Measurements from ENCODE around the gene FRMD1.

FRMD1 gene

GRCh38 chr6:168070804-168071203 lies 8.2 kb downstream of the FRMD1 start (continued):
- TF ChIP-seq ATF2 (tag by site-specific recombination; IDR thresholded peaks at IDR 0.05; ENCODE audit: low read depth) (no peak), SCRT1 (tag by site-specific recombination; IDR thresholded peaks at IDR 0.05; ENCODE audit: borderline replicate concordance) (peak; percentile 71)

- no peak for TF ChIP-seq ZNF621 (tag by site-specific recombination; IDR thresholded peaks at IDR 0.05)
- no peak for TF ChIP-seq ZNF311 (tag by site-specific recombination; IDR thresholded peaks at IDR 0.05; ENCODE audit: borderline replicate concordance)
- no peak for TF ChIP-seq MEIS1 (CRISPR knock-in tag; IDR thresholded peaks at IDR 0.05; ENCODE audit: borderline replicate concordance)
- no peak for TF ChIP-seq ZNF148 (tag by site-specific recombination; IDR thresholded peaks at IDR 0.05; ENCODE audit: borderline replicate concordance)
- no peak for TF ChIP-seq ZNF558 (tag by site-specific recombination; IDR thresholded peaks at IDR 0.05)
- no peak for TF ChIP-seq ZNF677 (tag by site-specific recombination; IDR thresholded peaks at IDR 0.05)
- no peak for TF ChIP-seq ZNF76 (tag by site-specific recombination; IDR thresholded peaks at IDR 0.05; ENCODE audit: borderline replicate concordance, low read depth)
- TF ChIP-seq ZNF610 (tag by site-specific recombination; IDR thresholded peaks at IDR 0.05; ENCODE audit: borderline replicate concordance), result no peak
- TF ChIP-seq ZNF596 (tag by site-specific recombination; IDR thresholded peaks at IDR 0.05), result no peak
- TF ChIP-seq YY1 (tag by site-specific recombination; IDR thresholded peaks at IDR 0.05), result no peak
- TF ChIP-seq ZNF529 (tag by site-specific recombination; IDR thresholded peaks at IDR 0.05; ENCODE audit: insufficient replicate concordance), result no peak
- Histone ChIP-seq H3K36me3 (ENCODE audit: control insufficient read depth in 2 of 2, insufficient read depth in 1 of 2, low read length in 2 of 2) (no peaks in the 10 kb centered on the region), H3K27ac (ENCODE audit: extremely low read depth, low read depth, low read length) (no peak overlapping the region), H3K4me1 (ENCODE audit: control insufficient read depth, insufficient read depth, low read length) (no peaks in the 10 kb centered on the region), H3K9me3 (ENCODE audit: control insufficient read depth, insufficient read depth, low read depth, low read length) (no peaks in the 10 kb centered on the region), H3K4me3 (ENCODE audit: low read depth, low read length) (no peak overlapping the region)
- CTCF ChIA-PET, result interaction anchor here (0.5 to 0.6 kb wide), 2 partner anchors 159 to 270 kb away, joined by 3 to 4 read pairs; no protein-coding TSS in a partner anchor
- POLR2A ChIA-PET, result no interaction called here
Observed at GRCh38 chr6:168067081-168067759, 11.8 kb downstream of the FRMD1 start.

- Histone ChIP-seq H3K27ac (ENCODE audit: extremely low read depth, low read depth, low read length) (no peak overlapping the region), H3K36me3 (ENCODE audit: control insufficient read depth in 2 of 2, insufficient read depth in 1 of 2, low read length in 2 of 2) (no peaks in the 10 kb centered on the region), H3K9me3 (ENCODE audit: control insufficient read depth, insufficient read depth, low read depth, low read length) (no peaks in the 10 kb centered on the region), H3K4me1 (ENCODE audit: control insufficient read depth, insufficient read depth, low read length) (no peaks in the 10 kb centered on the region), H3K4me3 (ENCODE audit: low read depth, low read length) (no peak overlapping the region)
- no peak for TF ChIP-seq PBX3 (CRISPR knock-in tag; IDR thresholded peaks at IDR 0.05)
- no peak for TF ChIP-seq ZBTB49 (tag by site-specific recombination; IDR thresholded peaks at IDR 0.05; ENCODE audit: low read depth)
- no peak for TF ChIP-seq ZNF449 (tag by site-specific recombination; IDR thresholded peaks at IDR 0.05)
- TF ChIP-seq BCL6B (tag by site-specific recombination; IDR thresholded peaks at IDR 0.05), result no peak
- ChIA-PET CTCF (no interaction called here), POLR2A (no interaction called here)
Observed at GRCh38 chr6:168064226-168064807, 14.7 kb downstream of the FRMD1 start.
